Stimulated activated CD4-positive, alpha-beta T cell treated with anti-CD3 and anti-CD28 coated beads, Interleukin-1b, Interleukin-23, amount 100 ng/mL, for 24 hours (primary cell): ENCODE measurements around the gene COL16A1.
A peak's percentile ranks its signal among the peaks of the same experiment; 100 is the strongest.

Experiments used
- DNase-seq, 4 experiments: peaks; one replicate each; pipeline ENCODE4 v3.0.0-alpha.2; 2020; ENCODE audit warnings: low read depth in 4 of 4, low spot score in 1 of 4

Gene COL16A1

GRCh38 chr1:31703431-31704270 lies at the start of gene COL16A1:
Gene COL16A1 (minus strand): TSS chr1:31704017. CDS start chr1:31702193, 1,824 bp downstream.
- no peak for DNase-seq

GRCh38 chr1:31752952-31753475 lies 49.2 kb upstream of the COL16A1 start:
- no peak for DNase-seq

- DNase-seq: no peak
These were observed 48.4 kb upstream of the COL16A1 start for GRCh38 chr1:31752258-31752657.

GRCh38 chr1:31751822-31752241 lies 48.0 kb upstream of the COL16A1 start:
- no peak for DNase-seq

GRCh38 chr1:31750858-31751510 lies 47.2 kb upstream of the COL16A1 start:
- no peak for DNase-seq

- DNase-seq: no peak
These were observed 46.2 kb upstream of the COL16A1 start for GRCh38 chr1:31749785-31750735.

GRCh38 chr1:31748365-31748764 lies 44.5 kb upstream of the COL16A1 start:
- DNase-seq: no peak

GRCh38 chr1:31747304-31747703 lies 43.5 kb upstream of the COL16A1 start:
- no peak for DNase-seq

GRCh38 chr1:31746687-31747086 lies 42.9 kb upstream of the COL16A1 start:
- no peak for DNase-seq

- no peak for DNase-seq
These were observed 42.3 kb upstream of the COL16A1 start for GRCh38 chr1:31745946-31746670.

- DNase-seq: peak in 2 of 4 experiments; percentile 25 to 46
These were observed 41.5 kb upstream of the COL16A1 start for GRCh38 chr1:31745096-31745945.

- DNase-seq: no peak
These were observed 40.5 kb upstream of the COL16A1 start for GRCh38 chr1:31744165-31744888.

- DNase-seq: no peak
These were observed 38.8 kb upstream of the COL16A1 start for GRCh38 chr1:31742462-31743212.

- peak in 1 of 4 experiments; percentile 44 for DNase-seq
These were observed 35.5 kb upstream of the COL16A1 start for GRCh38 chr1:31739346-31739745.

- DNase-seq: no peak
These were observed 32.9 kb upstream of the COL16A1 start for GRCh38 chr1:31736675-31737074.

- DNase-seq: no peak
These were observed 31.8 kb upstream of the COL16A1 start for GRCh38 chr1:31735571-31735970.

GRCh38 chr1:31734582-31735107 lies 30.8 kb upstream of the COL16A1 start:
- no peak for DNase-seq
